AG04450 (cell line): ENCODE measurements around the gene HAT1. TPM values are rescaled to one million over a fixed set of nuclear protein-coding genes. Genes with fewer than 3 reads are reported as not detected.

Source experiments
- CTCF ChIA-PET: fragments of 300-600, 350-600 bp; formaldehyde crosslinking; extraction: SDS; loops from one replicate; lab custom pipeline; 2022; ENCODE audit warnings: antibody characterized with exemption, inconsistent platforms; lab: Charles Lee
- POLR2A ChIA-PET: fragments of 350-600 bp; formaldehyde crosslinking; extraction: SDS; loops from one replicate; lab custom pipeline; 2021; ENCODE audit warnings: antibody characterized with exemption, inconsistent platforms; lab: Yijun Ruan, JAX
- DNase-seq: peaks from one replicate; pipeline ENCODE4 v3.0.0-alpha.2; 2011; ENCODE audit warnings: low read depth, low spot score
- H3K27ac ChIP-seq: one replicate; pipeline ENCODE4 v1.5.1; 2012; ENCODE audit warnings: low read depth, low read length, control low read depth
- H3K27me3 ChIP-seq: one replicate; pipeline ENCODE4 v1.6.0; 2012; ENCODE audit warnings: low read length; ENCODE audit not compliant: control insufficient read depth, insufficient read depth
- H3K4me3 ChIP-seq: 2 replicates; pipeline ENCODE4 v1.5.1; 2011; ENCODE audit warnings: mild to moderate bottlenecking, low read depth, low read length, control low read depth
- H3K9me3 ChIP-seq: 2 replicates; pipeline ENCODE4 v1.5.1; 2012; ENCODE audit warnings: low read length; ENCODE audit not compliant: control insufficient read depth, insufficient read depth
- polyA plus RNA-seq: library from polyadenylated mRNA; depleted of rRNA; stranded (reverse); fragments of >200 nt; gene quantifications from 2 replicates; pipeline ENCODE4 v1.2.3, GENCODE V29; 2011
- TF ChIP-seq, protein P1 (sequence below): IDR thresholded peaks from 2 replicates; pipeline ENCODE4 v1.5.1; 2011; ENCODE audit warnings: low read depth, low read length, control low read depth, inconsistent platforms

Gene HAT1
- polyA plus RNA-seq, 1 experiment, result 56.0 TPM

DNA sequence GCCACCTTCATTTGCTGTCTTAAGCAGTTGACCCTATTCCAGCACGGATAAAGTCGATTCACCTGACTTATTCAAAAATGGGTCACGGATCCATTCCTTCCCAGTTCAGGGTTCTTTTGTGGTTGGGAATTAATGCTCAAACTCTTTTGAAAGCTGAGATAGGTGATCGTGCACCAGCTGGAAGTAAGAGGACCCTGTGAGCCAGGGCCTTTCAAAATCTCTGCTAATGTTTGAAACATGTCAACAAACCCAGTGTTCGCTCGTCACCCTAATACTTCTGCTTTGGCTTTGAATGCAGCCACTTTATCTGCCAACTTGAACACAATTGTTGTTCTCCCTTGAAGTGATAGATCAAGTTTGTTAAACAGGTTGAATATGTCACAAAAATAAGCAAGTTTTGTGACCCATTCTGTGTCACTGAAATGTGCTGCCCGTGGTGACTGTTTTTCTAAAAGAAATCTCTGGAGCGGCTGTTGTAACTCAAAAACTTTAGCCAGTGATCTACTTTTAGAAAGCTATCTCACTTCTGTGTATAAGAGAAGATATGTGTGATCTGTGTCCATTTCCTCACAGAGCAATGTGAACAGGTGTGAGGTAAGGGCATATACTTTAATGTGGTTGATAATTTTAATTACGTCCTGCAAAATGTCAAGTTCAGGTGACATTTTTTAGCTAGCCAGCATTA is 16.9 kb downstream of the HAT1 start:
- no peak for DNase-seq
- no peak overlapping the region for H3K27ac ChIP-seq
- no peaks in the 10 kb centered on the region for H3K27me3 ChIP-seq
- TF ChIP-seq, protein P1, sequence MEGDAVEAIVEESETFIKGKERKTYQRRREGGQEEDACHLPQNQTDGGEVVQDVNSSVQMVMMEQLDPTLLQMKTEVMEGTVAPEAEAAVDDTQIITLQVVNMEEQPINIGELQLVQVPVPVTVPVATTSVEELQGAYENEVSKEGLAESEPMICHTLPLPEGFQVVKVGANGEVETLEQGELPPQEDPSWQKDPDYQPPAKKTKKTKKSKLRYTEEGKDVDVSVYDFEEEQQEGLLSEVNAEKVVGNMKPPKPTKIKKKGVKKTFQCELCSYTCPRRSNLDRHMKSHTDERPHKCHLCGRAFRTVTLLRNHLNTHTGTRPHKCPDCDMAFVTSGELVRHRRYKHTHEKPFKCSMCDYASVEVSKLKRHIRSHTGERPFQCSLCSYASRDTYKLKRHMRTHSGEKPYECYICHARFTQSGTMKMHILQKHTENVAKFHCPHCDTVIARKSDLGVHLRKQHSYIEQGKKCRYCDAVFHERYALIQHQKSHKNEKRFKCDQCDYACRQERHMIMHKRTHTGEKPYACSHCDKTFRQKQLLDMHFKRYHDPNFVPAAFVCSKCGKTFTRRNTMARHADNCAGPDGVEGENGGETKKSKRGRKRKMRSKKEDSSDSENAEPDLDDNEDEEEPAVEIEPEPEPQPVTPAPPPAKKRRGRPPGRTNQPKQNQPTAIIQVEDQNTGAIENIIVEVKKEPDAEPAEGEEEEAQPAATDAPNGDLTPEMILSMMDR, result no peak
- POLR2A ChIA-PET, result no interaction called here
- CTCF ChIA-PET, result no interaction called here
- H3K4me3 ChIP-seq, result no peak overlapping the region
- H3K9me3 ChIP-seq, result no peaks in the 10 kb centered on the region

DNA sequence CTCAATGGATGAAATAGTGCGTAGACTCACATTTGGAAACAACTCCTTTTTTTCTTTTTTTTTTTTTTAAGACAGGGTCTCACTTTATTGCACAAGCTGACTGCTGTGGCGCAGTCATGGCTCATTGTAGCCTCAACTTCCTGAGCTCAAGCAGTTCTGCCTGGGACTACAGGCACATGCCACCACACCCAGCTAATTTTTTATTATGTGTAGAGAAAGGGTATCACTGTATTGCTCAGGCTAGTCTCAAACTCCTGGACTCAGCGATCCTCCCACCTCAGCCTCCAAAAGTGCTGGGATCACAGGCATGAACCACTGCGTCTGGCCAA is 17.4 kb downstream of the HAT1 start:
- Histone ChIP-seq H3K4me3 (no peak overlapping the region), H3K9me3 (no peaks in the 10 kb centered on the region), H3K27me3 (no peaks in the 10 kb centered on the region), H3K27ac (no peak overlapping the region)
- ChIA-PET POLR2A (no interaction called here), CTCF (interaction anchor here (1.2 kb wide), 1 partner anchor 164 kb away, joined by 4 read pairs; the partner anchor contains the start of gene DLX2)
- TF ChIP-seq, protein P1, result no peak
- no peak for DNase-seq

DNA sequence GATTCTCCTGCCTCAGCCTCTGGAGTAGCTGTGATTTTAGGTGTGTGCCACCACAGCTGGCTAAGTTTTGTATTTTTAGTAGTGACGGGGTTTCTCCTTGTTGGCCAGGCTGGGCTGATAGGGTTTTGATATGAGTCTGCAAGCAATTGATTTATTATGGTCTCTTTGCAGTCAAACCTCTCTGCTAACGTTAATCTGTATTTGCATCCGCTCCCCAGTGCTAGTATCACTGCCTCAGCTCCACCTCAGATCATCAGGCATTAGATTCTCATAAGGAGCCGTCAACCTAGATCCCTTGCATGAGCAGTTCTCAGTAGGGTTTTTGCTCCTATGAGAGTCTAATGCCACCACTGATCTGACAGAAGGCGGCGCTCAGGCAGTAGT is 19.0 kb downstream of the HAT1 start:
- Histone ChIP-seq H3K4me3 (no peak overlapping the region), H3K27me3 (no peaks in the 10 kb centered on the region), H3K27ac (no peak overlapping the region), H3K9me3 (no peaks in the 10 kb centered on the region)
- ChIA-PET POLR2A (no interaction called here), CTCF (interaction anchor here (0.6 kb wide), 1 partner anchor 18 kb away, joined by 3 read pairs; no protein-coding TSS in a partner anchor)
- TF ChIP-seq, protein P1, result no peak
- DNase-seq, result no peak

DNA sequence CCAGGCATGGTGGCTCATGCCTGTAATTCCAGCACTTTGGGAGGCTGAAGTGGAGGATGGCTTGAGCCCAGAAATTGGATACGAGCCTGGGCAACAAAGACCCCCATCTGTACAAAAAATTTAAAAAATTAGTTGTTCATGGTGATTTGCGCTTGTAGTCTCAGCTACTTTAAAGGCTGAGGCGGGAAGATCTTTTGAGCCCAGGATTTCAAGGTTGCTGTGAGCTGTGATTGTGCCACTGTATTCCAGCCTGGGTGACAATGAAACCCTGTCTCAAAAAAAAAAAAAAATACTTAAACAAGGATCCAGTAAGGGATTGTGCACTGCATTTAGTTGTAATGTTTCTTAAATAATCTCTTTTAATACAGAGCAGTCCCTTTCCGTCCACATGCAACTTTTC is 21.6 kb downstream of the HAT1 start:
- ChIA-PET CTCF (no interaction called here), POLR2A (no interaction called here)
- Histone ChIP-seq H3K27ac (no peak overlapping the region), H3K9me3 (no peaks in the 10 kb centered on the region), H3K27me3 (no peaks in the 10 kb centered on the region), H3K4me3 (no peak overlapping the region)
- TF ChIP-seq, protein P1, result no peak
- DNase-seq, result no peak

DNA sequence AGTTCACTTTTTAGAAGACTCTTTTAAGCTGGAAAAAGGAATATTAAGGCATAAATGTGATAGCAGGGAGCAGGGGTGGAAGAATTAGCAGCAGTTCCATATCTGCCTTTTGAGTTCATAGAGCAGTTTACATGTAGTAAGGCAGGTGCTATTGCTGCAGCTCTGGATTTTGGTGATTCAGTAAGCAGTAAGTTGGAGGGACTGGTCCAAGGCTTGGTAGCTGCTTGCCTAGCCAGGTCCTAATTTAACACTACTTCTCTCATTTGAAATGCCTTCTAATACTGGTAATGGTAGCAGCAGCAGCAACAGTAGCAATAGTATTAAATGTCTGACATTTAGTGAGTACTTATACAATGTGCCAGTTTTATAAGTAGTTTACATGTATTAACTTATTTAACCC is 30.0 kb downstream of the HAT1 start:
- ChIA-PET POLR2A (no interaction called here), CTCF (no interaction called here)
- Histone ChIP-seq H3K27ac (no peak overlapping the region), H3K9me3 (no peaks in the 10 kb centered on the region), H3K4me3 (no peak overlapping the region), H3K27me3 (no peaks in the 10 kb centered on the region)
- DNase-seq, result no peak
- TF ChIP-seq, protein P1, result no peak
